Stimulated activated CD8-positive, alpha-beta memory T cell treated with anti-CD3 and anti-CD28 coated beads, Interleukin-7, amount 100 ng/mL, for 24 hours (primary cell): ENCODE measurements around the gene SLC16A6.
"Not testable (repeated sequence)": the region's sequence is repeated elsewhere in the genome, so short reads cannot be mapped to it uniquely, and the experiment has no call there.

Experiments used
- DNase-seq: peaks from one replicate; pipeline ENCODE4 v3.0.0-alpha.2; 2020; ENCODE audit warnings: low read depth

SLC16A6 gene

GRCh38 chr17:68290955-68291835 is at the start of gene SLC16A6, which contains the start of gene ARSG:
Gene SLC16A6, minus strand, starts transcription at chr17:68291127. Its CDS starts 12,807 bp downstream, at chr17:68278320.
Gene ARSG, plus strand, starts transcription at chr17:68291495. Its CDS starts 15,999 bp downstream, at chr17:68307494.
- peak; percentile 49 for DNase-seq

GRCh38 chr17:68334393-68334792 is 43.5 kb upstream of the SLC16A6 start:
- no peak for DNase-seq

GRCh38 chr17:68331932-68332331 is 41.0 kb upstream of the SLC16A6 start:
- not testable (repeated sequence) for DNase-seq

- no peak for DNase-seq
Measured at GRCh38 chr17:68329331-68329730, 38.4 kb upstream of the SLC16A6 start.

GRCh38 chr17:68328676-68329075 is 37.7 kb upstream of the SLC16A6 start:
- DNase-seq, result no peak

- no peak for DNase-seq
Measured at GRCh38 chr17:68327823-68328557, 37.1 kb upstream of the SLC16A6 start.

GRCh38 chr17:68326681-68327080 is 35.8 kb upstream of the SLC16A6 start:
- DNase-seq, result no peak

- no peak for DNase-seq
Measured at GRCh38 chr17:68325961-68326360, 35.0 kb upstream of the SLC16A6 start.

- no peak for DNase-seq
Measured at GRCh38 chr17:68324654-68325336, 33.9 kb upstream of the SLC16A6 start.

GRCh38 chr17:68324114-68324513 is 33.2 kb upstream of the SLC16A6 start:
- no peak for DNase-seq

GRCh38 chr17:68322630-68323029 is 31.7 kb upstream of the SLC16A6 start:
- no peak for DNase-seq

GRCh38 chr17:68321556-68321954 is 30.6 kb upstream of the SLC16A6 start:
- DNase-seq, result no peak

- DNase-seq, result no peak
Measured at GRCh38 chr17:68320943-68321555, 30.1 kb upstream of the SLC16A6 start.

GRCh38 chr17:68320311-68320865 is 29.5 kb upstream of the SLC16A6 start:
- no peak for DNase-seq

GRCh38 chr17:68319410-68320162 is 28.7 kb upstream of the SLC16A6 start:
- no peak for DNase-seq

- DNase-seq, result no peak
Measured at GRCh38 chr17:68318103-68318991, 27.4 kb upstream of the SLC16A6 start.

- DNase-seq, result no peak
Measured at GRCh38 chr17:68317458-68317857, 26.5 kb upstream of the SLC16A6 start.

GRCh38 chr17:68315930-68316329 is 25.0 kb upstream of the SLC16A6 start:
- DNase-seq, result no peak

GRCh38 chr17:68314916-68315535 is 24.1 kb upstream of the SLC16A6 start:
- DNase-seq, result no peak
